OCI-LY7 (cell line): Measurements from ENCODE around the gene PSKH1.

Source experiments
- CTCF ChIP-seq: fragments of 200-600 bp; sonication (generic); conservative IDR thresholded peaks from 2 replicates; pipeline ENCODE4 v1.5.1; 2014; ENCODE audit warnings: mild to moderate bottlenecking, antibody characterized with exemption, low read length, moderate library complexity, mixed read lengths
- EZH2phosphoT487 ChIP-seq: fragments of 200-600 bp; sonication (generic); IDR thresholded peaks from 2 replicates; pipeline ENCODE4 v1.6.1; 2018; ENCODE audit warnings: low read depth, borderline replicate concordance, mild to moderate bottlenecking, mixed run types, antibody characterized with exemption, low read length, moderate library complexity, mixed read lengths

DNA sequence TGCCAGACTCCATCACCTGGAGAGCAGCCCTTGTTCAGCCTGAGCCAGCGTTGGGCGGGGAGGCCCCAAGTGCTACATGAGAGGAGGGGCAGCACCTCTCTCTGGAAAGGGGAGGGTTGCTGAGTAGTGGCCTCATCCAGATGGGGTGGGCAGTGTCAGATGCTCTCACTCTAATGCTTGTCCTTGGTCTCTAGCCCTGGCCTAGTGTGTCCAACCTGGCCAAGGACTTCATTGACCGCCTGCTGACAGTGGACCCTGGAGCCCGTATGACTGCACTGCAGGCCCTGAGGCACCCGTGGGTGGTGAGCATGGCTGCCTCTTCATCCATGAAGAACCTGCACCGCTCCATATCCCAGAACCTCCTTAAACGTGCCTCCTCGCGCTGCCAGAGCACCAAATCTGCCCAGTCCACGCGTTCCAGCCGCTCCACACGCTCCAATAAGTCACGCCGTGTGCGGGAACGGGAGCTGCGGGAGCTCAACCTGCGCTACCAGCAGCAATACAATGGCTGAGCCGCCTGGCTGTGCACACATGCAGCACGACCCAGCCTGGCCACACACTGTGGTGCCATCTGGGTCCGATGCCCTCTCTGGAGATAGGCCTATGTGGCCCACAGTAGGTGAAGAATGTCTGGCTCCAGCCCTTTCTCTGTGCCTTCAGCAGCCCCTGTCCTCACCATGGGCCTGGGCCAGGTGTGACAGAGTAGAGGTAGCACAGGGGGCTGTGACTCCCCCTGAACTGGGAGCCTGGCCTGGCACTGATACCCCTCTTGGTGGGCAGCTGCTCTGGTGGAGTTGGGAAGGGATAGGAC is 34.3 kb downstream of the PSKH1 start:
- TF ChIP-seq CTCF: no peak
- TF ChIP-seq EZH2phosphoT487: no peak
